H1 (cell line): Measurements from ENCODE around the gene SLX4IP. TPM values are rescaled to one million over a fixed set of nuclear protein-coding genes. Genes with fewer than 3 reads are reported as not detected.

ENCODE experiments used
- CTCF ChIA-PET: fragments of 300-600 bp; sonication (Branson Sonifier 250); formaldehyde crosslinking; loops from one replicate; lab custom pipeline; 2021; ENCODE audit not compliant: partially characterized antibody; lab: Charles Lee
- POLR2A ChIA-PET: fragments of 300-600 bp; sonication (Branson Sonifier 250); formaldehyde crosslinking; loops from one replicate; lab custom pipeline; 2021; ENCODE audit warnings: inconsistent platforms; ENCODE audit not compliant: partially characterized antibody; lab: Charles Lee
- DNase-seq, 2 experiments: peaks; one replicate each; pipeline versions ENCODE4 v3.0.0 to v3.0.0-alpha.2; 2010 to 2022; ENCODE audit warnings: low spot score in 2 of 2, low read depth in 1 of 2, mixed read lengths in 1 of 2
- FAIRE-seq: peaks from 2 replicates; lab custom pipeline; 2011; peaks lifted over from hg19 to GRCh38; lab: Jason Lieb, UNC
- H2AFZ ChIP-seq: 2 replicates; pipeline ENCODE4 v1.8.1; 2012; ENCODE audit warnings: low read length, inconsistent platforms
- H2AK5ac ChIP-seq: 2 replicates; pipeline ENCODE4 v1.6.1; 2013; ENCODE audit warnings: low read depth, low read length
- H2BK120ac ChIP-seq: replicated peaks from 2 replicates; pipeline ENCODE3; 2013; ENCODE audit warnings: low read depth, low read length, inconsistent platforms
- H2BK12ac ChIP-seq: 2 replicates; pipeline ENCODE4 v1.6.1; 2013; ENCODE audit warnings: low read depth, low read length
- H2BK15ac ChIP-seq: 2 replicates; pipeline ENCODE4 v1.6.1; 2013; ENCODE audit warnings: low read length
- H2BK20ac ChIP-seq: 2 replicates; pipeline ENCODE4 v1.6.1; 2013; ENCODE audit warnings: low read length
- H2BK5ac ChIP-seq: 2 replicates; pipeline ENCODE4 v1.6.1; 2013; ENCODE audit warnings: low read depth, low read length
- H3K14ac ChIP-seq: 2 replicates; pipeline ENCODE4 v1.6.1; 2013; ENCODE audit warnings: inconsistent platforms; ENCODE audit not compliant: insufficient read length
- H3K18ac ChIP-seq: 2 replicates; pipeline ENCODE4 v1.6.1; 2013; ENCODE audit warnings: low read length; ENCODE audit errors: extremely low read depth
- H3K23ac ChIP-seq: 2 replicates; pipeline ENCODE4 v1.6.1; 2013; ENCODE audit warnings: inconsistent platforms; ENCODE audit not compliant: insufficient read length
- H3K23me2 ChIP-seq: 2 replicates; pipeline ENCODE4 v1.6.1; 2013; ENCODE audit warnings: low read depth, low read length
- H3K27ac ChIP-seq: 2 replicates; pipeline ENCODE4 v1.6.1; 2011; ENCODE audit warnings: low read depth, low read length, inconsistent platforms
- H3K27me3 ChIP-seq, 4 experiments: replicated peaks in 1 of 4; 1 replicate in 1 of 4; 2 replicates in 3 of 4; pipeline versions ENCODE4 v1.6.1 to v1.8.1; 2011 to 2013; ENCODE audit warnings: low read length in 3 of 4, mild to moderate bottlenecking in 3 of 4, inconsistent platforms in 2 of 4, mixed read lengths in 2 of 4, moderate library complexity in 1 of 4; ENCODE audit not compliant: control insufficient read depth in 3 of 4, insufficient read depth in 3 of 4; ENCODE audit errors: extremely low read depth in 1 of 4
- H3K36me3 ChIP-seq, 4 experiments: 2 replicates each; pipeline versions ENCODE4 v1.6.1 to v1.8.1; 2011 to 2013; ENCODE audit warnings: mild to moderate bottlenecking in 4 of 4, low read length in 3 of 4, moderate library complexity in 2 of 4, control low read depth in 1 of 4, inconsistent platforms in 1 of 4; ENCODE audit not compliant: insufficient read depth in 4 of 4, control insufficient read depth in 2 of 4
- H3K4ac ChIP-seq: replicated peaks from 2 replicates; pipeline ENCODE3; 2013; ENCODE audit warnings: low read length, low read depth, mixed read lengths, inconsistent platforms; ENCODE audit not compliant: insufficient read length
- H3K4me1 ChIP-seq, 4 experiments: replicated peaks in 1 of 4; 1 replicate in 1 of 4; 2 replicates in 3 of 4; pipeline versions ENCODE4 v1.6.1 to v1.8.1; 2011 to 2013; ENCODE audit warnings: low read length in 3 of 4, inconsistent platforms in 2 of 4, mixed read lengths in 1 of 4; ENCODE audit not compliant: insufficient read depth in 4 of 4, control insufficient read depth in 3 of 4
- H3K4me2 ChIP-seq, 2 experiments: 2 replicates each; pipeline versions ENCODE4 v1.6.1 to v1.8.1; 2011 to 2013; ENCODE audit warnings: low read depth in 2 of 2, low read length in 2 of 2, control low read depth in 1 of 2, inconsistent platforms in 1 of 2, mild to moderate bottlenecking in 1 of 2; ENCODE audit not compliant: insufficient read depth in 1 of 2
- H3K4me3 ChIP-seq, 4 experiments: fragments of 200-600, 300-600 bp in 1 of 4; sonication (generic), shearing (Covaris generic), sonication (Bioruptor Twin) in 1 of 4; 2 replicates each; pipeline versions ENCODE4 v1.5.1 to v1.8.1; 2011 to 2016; ENCODE audit warnings: low read length in 4 of 4, low read depth in 3 of 4, control low read depth in 2 of 4, inconsistent platforms in 2 of 4, mild to moderate bottlenecking in 2 of 4, mixed read lengths in 1 of 4, moderate library complexity in 1 of 4; ENCODE audit not compliant: insufficient read depth in 2 of 4; ENCODE audit errors: extremely low read depth in 1 of 4
- H3K56ac ChIP-seq: replicated peaks from 2 replicates; pipeline ENCODE3; 2013; ENCODE audit warnings: low read depth, mild to moderate bottlenecking, mixed read lengths, low read length, inconsistent platforms; ENCODE audit not compliant: insufficient read length
- H3K79me1 ChIP-seq: 2 replicates; pipeline ENCODE4 v1.6.1; 2013; ENCODE audit warnings: low read depth, low read length, control low read depth
- H3K79me2 ChIP-seq, 2 experiments: 2 replicates each; pipeline versions ENCODE4 v1.6.1 to v1.8.1; 2012 to 2013; ENCODE audit warnings: low read length in 2 of 2, mild to moderate bottlenecking in 2 of 2, inconsistent platforms in 1 of 2; ENCODE audit not compliant: insufficient read depth in 2 of 2, control insufficient read depth in 1 of 2
- H3K9ac ChIP-seq, 4 experiments: replicated peaks in 1 of 4; 1 replicate in 1 of 4; 2 replicates in 3 of 4; pipeline versions ENCODE4 v1.6.1 to v1.8.1; 2011 to 2013; ENCODE audit warnings: low read depth in 3 of 4, low read length in 3 of 4, control low read depth in 2 of 4, mild to moderate bottlenecking in 2 of 4, moderate library complexity in 2 of 4, inconsistent platforms in 1 of 4; ENCODE audit errors: extremely low read depth in 1 of 4
- H3K9me3 ChIP-seq, 2 experiments: 2 replicates each; pipeline versions ENCODE4 v1.6.1 to v1.8.1; 2012 to 2013; ENCODE audit warnings: mild to moderate bottlenecking in 2 of 2, moderate library complexity in 2 of 2, control low read depth in 1 of 2, inconsistent platforms in 1 of 2, low read depth in 1 of 2, low read length in 1 of 2, mixed read lengths in 1 of 2; ENCODE audit not compliant: insufficient read depth in 2 of 2
- H4K20me1 ChIP-seq, 2 experiments: replicated peaks in 1 of 2; 2 replicates each; pipeline versions ENCODE3 to v1.8.1; 2011 to 2013; ENCODE audit warnings: inconsistent platforms in 2 of 2, low read length in 2 of 2, mild to moderate bottlenecking in 1 of 2; ENCODE audit not compliant: insufficient read depth in 2 of 2, control insufficient read depth in 1 of 2
- H4K5ac ChIP-seq: 2 replicates; pipeline ENCODE4 v1.6.1; 2013; ENCODE audit warnings: low read length, low read depth, mixed read lengths, inconsistent platforms; ENCODE audit not compliant: insufficient read length
- H4K8ac ChIP-seq: 2 replicates; pipeline ENCODE4 v1.8.0; 2013; ENCODE audit warnings: mild to moderate bottlenecking, moderate library complexity, low read length, inconsistent platforms; ENCODE audit not compliant: insufficient read depth; ENCODE audit errors: extremely low read depth
- H4K91ac ChIP-seq: replicated peaks from 2 replicates; pipeline ENCODE3; 2013; ENCODE audit warnings: low read length, mixed read lengths, inconsistent platforms; ENCODE audit not compliant: insufficient read length
- ASH2L ChIP-seq: fragments of 200-600, 300-600 bp; sonication (generic); IDR thresholded peaks from one replicate; pipeline ENCODE4 v1.7.1; 2017; ENCODE audit warnings: low read length
- CHD1 ChIP-seq: IDR thresholded peaks from 2 replicates; pipeline ENCODE4 v1.6.1; 2012; ENCODE audit warnings: low read depth, low read length, improper control_type of control experiment
- EP300 ChIP-seq, 2 experiments: IDR thresholded peaks; 1 replicate in 1 of 2; 2 replicates in 1 of 2; pipeline ENCODE4 v1.6.1; 2011 to 2012; ENCODE audit warnings: low read depth in 2 of 2, low read length in 2 of 2, mild to moderate bottlenecking in 2 of 2, borderline replicate concordance in 1 of 2, inconsistent platforms in 1 of 2, moderate library complexity in 1 of 2
- FOSL1 ChIP-seq: IDR thresholded peaks from 2 replicates; pipeline ENCODE4 v1.6.1; 2011; ENCODE audit warnings: mild to moderate bottlenecking, low read depth, low read length, moderate library complexity; ENCODE audit not compliant: insufficient read depth
- JUN ChIP-seq: IDR thresholded peaks from 2 replicates; pipeline ENCODE4 v1.6.1; 2011; ENCODE audit warnings: low read depth, mild to moderate bottlenecking, improper control_type of control experiment, low read length
- MAFK ChIP-seq: IDR thresholded peaks from 2 replicates; pipeline ENCODE4 v1.6.1; 2012; ENCODE audit warnings: low read depth, mild to moderate bottlenecking, improper control_type of control experiment, low read length
- RBBP5 ChIP-seq: IDR thresholded peaks from 2 replicates; pipeline ENCODE4 v1.7.1; 2012; ENCODE audit warnings: low read depth, mild to moderate bottlenecking, inconsistent platforms, low read length, moderate library complexity, borderline replicate concordance
- RFX5 ChIP-seq: IDR thresholded peaks from 2 replicates; pipeline ENCODE4 v1.6.1; 2011; ENCODE audit warnings: low read depth, low read length, improper control_type of control experiment, borderline replicate concordance
- SIN3A ChIP-seq, 2 experiments: IDR thresholded peaks in 1 of 2; conservative IDR thresholded peaks in 1 of 2; 2 replicates each; pipeline ENCODE4 v1.6.1; 2011 to 2012; ENCODE audit warnings: low read length in 2 of 2, improper control_type of control experiment in 1 of 2, low read depth in 1 of 2, mild to moderate bottlenecking in 1 of 2
- SRF ChIP-seq: IDR thresholded peaks from 2 replicates; pipeline ENCODE4 v1.6.1; 2011; ENCODE audit warnings: mild to moderate bottlenecking, low read depth, low read length, moderate library complexity
- SUZ12 ChIP-seq: fragments of 200-600 bp; sonication (generic); IDR thresholded peaks from 2 replicates; pipeline ENCODE4 v1.6.1; 2012; ENCODE audit warnings: mild to moderate bottlenecking, inconsistent platforms, low read length, moderate library complexity, mixed read lengths
- TAF1 ChIP-seq: IDR thresholded peaks from 2 replicates; pipeline ENCODE4 v1.6.1; 2011; ENCODE audit warnings: mild to moderate bottlenecking, low read depth, low read length
- WGBS, 2 experiments: shearing (Covaris generic) in 1 of 2; methylation state at CpG; one replicate each; pipeline versions ENCODE4 v1.1.6 to v1.1.7; 2013 to 2015; ENCODE audit warnings: low lambda C conversion rate in 2 of 2, mixed read lengths in 2 of 2, inconsistent platforms in 1 of 2, low coverage in 1 of 2, missing lambda C conversion rate in 1 of 2; ENCODE audit not compliant: insufficient replicate concordance in 2 of 2, insufficient coverage in 1 of 2, insufficient read length in 1 of 2; ENCODE audit errors: extremely low coverage in 1 of 2, missing lambda C conversion rate in 1 of 2; 5-methylcytosine and 5-hydroxymethylcytosine counted together
- polyA plus RNA-seq, 7 experiments: library from polyadenylated mRNA; depleted of rRNA in 3 of 7; stranded (reverse) in 5 of 7; unstranded in 2 of 7; fragments of >200 nt in 5 of 7; fragments of 200-250 nt in 2 of 7; gene quantifications; 1 replicate in 5 of 7; 2 replicates in 1 of 7; 4 replicates in 1 of 7; pipeline versions ENCODE4 v1.2.1 to v1.2.3, GENCODE V29; 2011 to 2013; ENCODE audit warnings: missing spikeins in 2 of 7, mixed read lengths in 2 of 7
- total RNA-seq: library from RNA; stranded (reverse); fragmentation: NEBNext Ultra II Directional; extraction: Animal tissue kit (Norgen Biotek cat#: 25700); gene quantifications from 2 replicates; pipeline ENCODE4 v1.2.1, GENCODE V29; 2021

SLX4IP gene
- total and polyA plus RNA-seq, 2 of the 8 experiments (the other 6 are each of a cell fraction or from before 2014, with no cell fraction given), result 2.4 to 8.7 TPM

- Histone ChIP-seq H3K9me3 (no peaks in the 10 kb centered on the region; a peak in 1 of 4 replicates), H2BK5ac (no peak overlapping the region), H3K9ac (no peak overlapping the region), H3K79me2 (peaks cover 7 to 70% of the 10 kb centered on the region in 2 experiments), H4K8ac (no peak overlapping the region), H3K4me3 (peak overlapping the region; percentile 48 to 86 (median 79); a peak in 5 of 8 replicates), H3K56ac (no peak overlapping the region), H3K36me3 (peaks cover 0 to 24% (median 5%) of the 10 kb centered on the region in 4 experiments; a peak in 3 of 8 replicates), H3K14ac (no peak overlapping the region), H4K91ac (no peak overlapping the region), H3K79me1 (peaks cover 4% of the 10 kb centered on the region), H3K4ac (peak overlapping the region; percentile 41), H3K27me3 (no peaks in the 10 kb centered on the region; a peak in 1 of 7 replicates), H2BK20ac (no peak overlapping the region), H2BK15ac (no peak overlapping the region), H3K23me2 (peaks cover 19% of the 10 kb centered on the region), H2BK12ac (0 out of 2 replicates have a peak overlapping the region, but pooled peaks have one; percentile 4), H2AFZ (no peak overlapping the region), H3K27ac (no peak overlapping the region), H3K4me2 (peak overlapping the region; percentile 64 to 82), H2AK5ac (0 out of 2 replicates have a peak overlapping the region, but pooled peaks have one; percentile 30), H3K18ac (no peak overlapping the region; the same call in 1 of the 2 replicates), H4K5ac (no peak overlapping the region), H3K23ac (no peak overlapping the region), H3K4me1 (peaks cover 5 to 28% (median 20%) of the 10 kb centered on the region in 4 experiments), H2BK120ac (no peak overlapping the region), H4K20me1 (peaks cover 0 to 9% of the 10 kb centered on the region in 2 experiments)
- 72% methylated on average over 16 of the region's 18 CpGs; no CpG with 5 or more reads in 1 of the 2 experiments for WGBS, 2 experiments
- ChIA-PET POLR2A (interaction anchor here (0.8 to 2.6 kb wide), 5 partner anchors 9 to 236 kb away, joined by 3 to 8 read pairs (median 4); partner anchors contain the start of genes MKKS and SLX4IP), CTCF (interaction anchor here (0.7 to 3.3 kb wide), 20 partner anchors 8 to 881 kb away, joined by 3 to 19 read pairs (median 4); no protein-coding TSS in a partner anchor)
- DNase-seq (no peak), FAIRE-seq (no peak)
- TF ChIP-seq ASH2L, result no peak
- no peak for TF ChIP-seq CHD1
- TF ChIP-seq MAFK, result no peak
- no peak for TF ChIP-seq JUN
- TF ChIP-seq EP300 (IDR thresholded peaks at IDR 0.05; ENCODE audit: borderline replicate concordance in 1 of 2, low read depth in 2 of 2, low read length in 2 of 2), result no peak
- TF ChIP-seq RBBP5, result no peak
- TF ChIP-seq FOSL1, result no peak
- no peak for TF ChIP-seq RFX5
- TF ChIP-seq SIN3A (conservative IDR thresholded peaks at IDR 0.05 in 1 of 2, IDR thresholded peaks at IDR 0.05 in 1 of 2; ENCODE audit: low read depth in 1 of 2, low read length in 2 of 2), result no peak
- no peak for TF ChIP-seq SRF
- TF ChIP-seq TAF1, result no peak
- no peak for TF ChIP-seq SUZ12
Observed at GRCh38 chr20:10670501-10671220, 235.6 kb downstream of the SLX4IP start.
